Measurements from ENCODE around the gene FAM24B. TPM values are rescaled to one million over a fixed set of nuclear protein-coding genes. Genes with fewer than 3 reads are reported as not detected.

The FAM24B gene
- total RNA-seq, 6 experiments from 2014 or later, result 0.34 to 0.75 (median 0.51) TPM; not detected in 2

DNA sequence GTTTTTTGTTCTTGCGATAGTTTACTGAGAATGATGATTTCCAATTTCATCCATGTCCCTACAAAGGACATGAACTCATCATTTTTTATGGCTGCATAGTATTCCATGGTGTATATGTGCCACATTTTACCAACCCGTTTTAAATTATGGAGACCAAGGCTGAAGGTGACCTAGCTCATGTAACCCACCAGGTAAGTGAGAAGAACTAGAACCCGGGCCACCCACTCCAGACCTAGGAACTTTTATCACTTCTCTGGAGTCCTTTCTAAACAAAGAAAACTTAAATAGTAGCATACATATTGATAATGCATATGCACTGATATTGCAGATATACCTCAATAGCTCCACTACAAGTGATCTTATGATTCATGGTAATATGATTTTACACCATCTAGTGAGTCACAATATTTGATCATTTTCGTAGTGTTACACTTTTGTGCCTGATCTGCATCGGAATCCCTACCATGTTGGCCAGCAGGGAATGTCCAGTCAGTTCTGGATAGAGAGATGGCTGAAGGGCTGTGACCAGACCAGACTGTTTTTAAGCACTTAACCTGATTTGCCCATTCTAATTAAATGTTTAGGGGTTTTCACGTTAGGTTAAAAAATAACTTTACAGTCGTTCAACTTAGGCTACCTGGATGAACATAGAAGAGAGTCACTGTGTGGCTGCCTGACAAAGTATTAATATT is 49.0 kb downstream of the FAM24B start:
- no peaks in the 10 kb centered on the region for H3K9me3 ChIP-seq
- no peaks in the 10 kb centered on the region for H3K4me1 ChIP-seq
- H3K4me3 ChIP-seq, result no peak overlapping the region
- no peaks in the 10 kb centered on the region for H3K36me3 ChIP-seq
- H3K27ac ChIP-seq, result no peak overlapping the region
- WGBS (ENCODE audit: insufficient coverage, low coverage, low lambda C conversion rate, missing lambda C conversion rate), result 83% methylated on average over 6 of the region's 7 CpGs
- DNase-seq, result no peak
- ATAC-seq, result no peak
- intact Hi-C loops (cut with DNase I), result no loop called here
- H3K27me3 ChIP-seq, result no peaks in the 10 kb centered on the region
- TF ChIP-seq, protein P1, sequence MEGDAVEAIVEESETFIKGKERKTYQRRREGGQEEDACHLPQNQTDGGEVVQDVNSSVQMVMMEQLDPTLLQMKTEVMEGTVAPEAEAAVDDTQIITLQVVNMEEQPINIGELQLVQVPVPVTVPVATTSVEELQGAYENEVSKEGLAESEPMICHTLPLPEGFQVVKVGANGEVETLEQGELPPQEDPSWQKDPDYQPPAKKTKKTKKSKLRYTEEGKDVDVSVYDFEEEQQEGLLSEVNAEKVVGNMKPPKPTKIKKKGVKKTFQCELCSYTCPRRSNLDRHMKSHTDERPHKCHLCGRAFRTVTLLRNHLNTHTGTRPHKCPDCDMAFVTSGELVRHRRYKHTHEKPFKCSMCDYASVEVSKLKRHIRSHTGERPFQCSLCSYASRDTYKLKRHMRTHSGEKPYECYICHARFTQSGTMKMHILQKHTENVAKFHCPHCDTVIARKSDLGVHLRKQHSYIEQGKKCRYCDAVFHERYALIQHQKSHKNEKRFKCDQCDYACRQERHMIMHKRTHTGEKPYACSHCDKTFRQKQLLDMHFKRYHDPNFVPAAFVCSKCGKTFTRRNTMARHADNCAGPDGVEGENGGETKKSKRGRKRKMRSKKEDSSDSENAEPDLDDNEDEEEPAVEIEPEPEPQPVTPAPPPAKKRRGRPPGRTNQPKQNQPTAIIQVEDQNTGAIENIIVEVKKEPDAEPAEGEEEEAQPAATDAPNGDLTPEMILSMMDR (IDR thresholded peaks at IDR 0.05), result no peak
- no peak for TF ChIP-seq POLR2A (IDR thresholded peaks at IDR 0.05)

GRCh38 chr10:122829454-122829853 is 49.9 kb downstream of the FAM24B start:
- ATAC-seq, result peak in 1 of 4 donors; percentile 23
- Histone ChIP-seq H3K27ac (no peak overlapping the region), H3K36me3 (no peaks in the 10 kb centered on the region), H3K4me3 (no peak overlapping the region), H3K27me3 (no peaks in the 10 kb centered on the region), H3K4me1 (no peaks in the 10 kb centered on the region), H3K9me3 (no peaks in the 10 kb centered on the region)
- WGBS (ENCODE audit: insufficient coverage, low coverage, low lambda C conversion rate, missing lambda C conversion rate), result 67% methylated on average over 1 of the region's 8 CpGs
- TF ChIP-seq, protein P1 (IDR thresholded peaks at IDR 0.05), result no peak
- no peak for TF ChIP-seq POLR2A (IDR thresholded peaks at IDR 0.05)
- no peak for DNase-seq
- intact Hi-C loops (cut with DNase I), result no loop called here

GRCh38 chr10:122828716-122829255 is 50.6 kb downstream of the FAM24B start:
- Histone ChIP-seq H3K9me3 (no peaks in the 10 kb centered on the region), H3K27ac (no peak overlapping the region), H3K4me3 (no peak overlapping the region), H3K36me3 (no peaks in the 10 kb centered on the region), H3K4me1 (no peaks in the 10 kb centered on the region), H3K27me3 (no peaks in the 10 kb centered on the region)
- ATAC-seq, result no peak
- TF ChIP-seq, protein P1 (IDR thresholded peaks at IDR 0.05), result no peak
- TF ChIP-seq POLR2A (IDR thresholded peaks at IDR 0.05), result no peak
- WGBS (ENCODE audit: insufficient coverage, low coverage, low lambda C conversion rate, missing lambda C conversion rate), result 60% methylated on average over 4 of the region's 4 CpGs
- DNase-seq, result no peak
- intact Hi-C loops (cut with DNase I), result no loop called here

DNA sequence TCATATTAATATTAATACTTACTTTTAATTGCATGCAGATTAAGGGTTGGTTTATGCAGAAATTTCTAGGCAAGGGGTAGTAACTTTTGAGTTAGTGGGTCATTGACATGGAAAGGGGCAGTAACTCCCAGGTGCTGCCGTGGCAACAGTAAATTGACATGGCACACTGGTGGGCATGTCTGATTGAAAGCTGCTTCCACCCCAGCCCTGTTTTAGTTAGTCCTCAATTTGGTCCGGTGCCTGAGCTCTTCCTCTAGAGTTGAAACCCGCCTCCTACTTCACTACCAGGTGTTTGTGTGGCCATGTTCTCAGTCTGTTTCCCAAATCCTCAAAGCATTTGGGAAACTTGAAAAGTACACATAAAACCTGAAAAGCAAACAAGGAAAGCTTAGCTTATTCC is 52.1 kb downstream of the FAM24B start:
- Histone ChIP-seq H3K4me3 (no peak overlapping the region), H3K4me1 (no peaks in the 10 kb centered on the region), H3K9me3 (no peaks in the 10 kb centered on the region), H3K27me3 (no peaks in the 10 kb centered on the region), H3K27ac (no peak overlapping the region), H3K36me3 (no peaks in the 10 kb centered on the region)
- ATAC-seq (no peak), DNase-seq (no peak)
- no peak for TF ChIP-seq POLR2A (IDR thresholded peaks at IDR 0.05)
- TF ChIP-seq, protein P1 (IDR thresholded peaks at IDR 0.05), result no peak
- WGBS (ENCODE audit: insufficient coverage, low coverage, low lambda C conversion rate, missing lambda C conversion rate), result 73% methylated on average over 2 of the region's 3 CpGs
- intact Hi-C loops (cut with DNase I), result no loop called here

All from right lobe of liver (tissue), 6 donors.